Measurements from ENCODE around the gene HLCS. TPM values are rescaled to one million over a fixed set of nuclear protein-coding genes. Genes with fewer than 3 reads are reported as not detected.

The HLCS gene
- total RNA-seq, 1 donor from 2014 or later: 25.0 TPM

DNA sequence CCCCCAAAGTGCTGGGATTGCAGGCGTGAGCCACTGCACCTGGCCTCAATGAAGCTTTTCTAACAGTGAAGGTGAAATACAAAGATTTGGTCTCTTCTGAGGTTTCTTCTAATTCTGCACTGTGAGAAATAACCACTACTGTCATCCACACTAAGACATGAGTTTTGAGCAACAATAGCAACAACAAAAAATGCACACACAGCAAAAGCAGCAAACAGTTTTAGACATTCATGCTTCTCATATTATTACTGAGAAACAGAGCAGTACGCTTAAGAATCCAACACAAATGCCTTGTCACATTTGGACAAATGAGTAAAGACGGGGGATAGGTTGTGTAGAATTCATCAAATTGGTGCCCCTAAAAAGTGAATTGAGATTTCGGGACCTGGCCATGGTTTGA lies 151.2 kb downstream of the HLCS start:
- DNase-seq (ENCODE audit: low spot score): no peak
- no peak for TF ChIP-seq EZH2 (IDR thresholded peaks at IDR 0.05)
- no peak for TF ChIP-seq EZH2phosphoT487 (IDR thresholded peaks at IDR 0.05)
- TF ChIP-seq, protein P1, sequence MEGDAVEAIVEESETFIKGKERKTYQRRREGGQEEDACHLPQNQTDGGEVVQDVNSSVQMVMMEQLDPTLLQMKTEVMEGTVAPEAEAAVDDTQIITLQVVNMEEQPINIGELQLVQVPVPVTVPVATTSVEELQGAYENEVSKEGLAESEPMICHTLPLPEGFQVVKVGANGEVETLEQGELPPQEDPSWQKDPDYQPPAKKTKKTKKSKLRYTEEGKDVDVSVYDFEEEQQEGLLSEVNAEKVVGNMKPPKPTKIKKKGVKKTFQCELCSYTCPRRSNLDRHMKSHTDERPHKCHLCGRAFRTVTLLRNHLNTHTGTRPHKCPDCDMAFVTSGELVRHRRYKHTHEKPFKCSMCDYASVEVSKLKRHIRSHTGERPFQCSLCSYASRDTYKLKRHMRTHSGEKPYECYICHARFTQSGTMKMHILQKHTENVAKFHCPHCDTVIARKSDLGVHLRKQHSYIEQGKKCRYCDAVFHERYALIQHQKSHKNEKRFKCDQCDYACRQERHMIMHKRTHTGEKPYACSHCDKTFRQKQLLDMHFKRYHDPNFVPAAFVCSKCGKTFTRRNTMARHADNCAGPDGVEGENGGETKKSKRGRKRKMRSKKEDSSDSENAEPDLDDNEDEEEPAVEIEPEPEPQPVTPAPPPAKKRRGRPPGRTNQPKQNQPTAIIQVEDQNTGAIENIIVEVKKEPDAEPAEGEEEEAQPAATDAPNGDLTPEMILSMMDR (IDR thresholded peaks at IDR 0.05): no peak
- no peak overlapping the region for H2AFZ ChIP-seq (replicated peaks)
- no peaks in the 10 kb centered on the region for H3K36me3 ChIP-seq
- H3K79me2 ChIP-seq (ENCODE audit: low read depth): no peaks in the 10 kb centered on the region
- H3K9ac ChIP-seq: no peak overlapping the region
- Mint-ChIP-seq H3K4me3 (no peak overlapping the region), H3K9me3 (no peaks in the 10 kb centered on the region), H3K27me3 (ENCODE audit: insufficient read depth, low read depth) (peaks cover 4% of the 10 kb centered on the region), H3K4me1 (peaks cover 11% of the 10 kb centered on the region), H3K36me3 (no peaks in the 10 kb centered on the region), H3K27ac (peak overlapping the region; percentile 65)
- no peak overlapping the region for H3K4me3 ChIP-seq
- H4K20me1 ChIP-seq (ENCODE audit: low read depth): no peaks in the 10 kb centered on the region
- H3K27ac ChIP-seq: no peak overlapping the region
- no peaks in the 10 kb centered on the region for H3K9me3 ChIP-seq (ENCODE audit: low read depth)
- no peaks in the 10 kb centered on the region for H3K27me3 ChIP-seq
- H3F3A ChIP-seq (ENCODE audit: low read depth): peaks cover 29% of the 10 kb centered on the region
- H3K4me1 ChIP-seq: peaks cover 46% of the 10 kb centered on the region
- no peak overlapping the region for H3K4me2 ChIP-seq

DNA sequence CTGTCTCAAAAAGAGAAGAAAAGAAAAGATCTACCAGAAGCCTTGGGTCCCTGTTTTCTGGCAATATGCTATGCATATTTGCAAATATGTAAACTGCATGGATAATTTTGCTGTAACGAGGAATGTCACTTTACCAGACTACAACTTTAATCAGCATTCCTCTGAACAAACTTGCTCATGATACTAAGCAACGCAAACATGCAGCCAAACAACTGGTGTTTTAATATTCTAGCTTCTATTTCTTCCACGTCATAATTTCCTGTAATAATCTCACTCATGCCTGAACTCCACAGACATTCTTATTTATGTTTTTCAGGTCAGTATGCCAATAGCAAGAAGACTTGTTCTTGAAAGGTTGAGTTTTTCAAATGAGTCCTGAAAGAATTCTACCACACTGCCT lies 153.4 kb downstream of the HLCS start:
- Mint-ChIP-seq H3K4me1 (peaks cover 13% of the 10 kb centered on the region), H3K27ac (no peak overlapping the region), H3K27me3 (ENCODE audit: insufficient read depth, low read depth) (peaks cover 5% of the 10 kb centered on the region), H3K9me3 (no peaks in the 10 kb centered on the region), H3K36me3 (no peaks in the 10 kb centered on the region), H3K4me3 (no peak overlapping the region)
- Histone ChIP-seq H3F3A (ENCODE audit: low read depth) (peaks cover 16% of the 10 kb centered on the region), H2AFZ (replicated peaks) (no peak overlapping the region), H3K27ac (no peak overlapping the region), H3K9ac (no peak overlapping the region), H3K4me1 (peaks cover 24% of the 10 kb centered on the region), H3K4me3 (no peak overlapping the region), H3K27me3 (no peaks in the 10 kb centered on the region), H3K4me2 (no peak overlapping the region), H4K20me1 (ENCODE audit: low read depth) (no peaks in the 10 kb centered on the region), H3K9me3 (ENCODE audit: low read depth) (no peaks in the 10 kb centered on the region), H3K36me3 (no peaks in the 10 kb centered on the region), H3K79me2 (ENCODE audit: low read depth) (no peaks in the 10 kb centered on the region)
- DNase-seq (ENCODE audit: low spot score): no peak
- TF ChIP-seq, protein P1 (IDR thresholded peaks at IDR 0.05): no peak
- TF ChIP-seq EZH2phosphoT487 (IDR thresholded peaks at IDR 0.05): no peak
- no peak for TF ChIP-seq EZH2 (IDR thresholded peaks at IDR 0.05)

DNA sequence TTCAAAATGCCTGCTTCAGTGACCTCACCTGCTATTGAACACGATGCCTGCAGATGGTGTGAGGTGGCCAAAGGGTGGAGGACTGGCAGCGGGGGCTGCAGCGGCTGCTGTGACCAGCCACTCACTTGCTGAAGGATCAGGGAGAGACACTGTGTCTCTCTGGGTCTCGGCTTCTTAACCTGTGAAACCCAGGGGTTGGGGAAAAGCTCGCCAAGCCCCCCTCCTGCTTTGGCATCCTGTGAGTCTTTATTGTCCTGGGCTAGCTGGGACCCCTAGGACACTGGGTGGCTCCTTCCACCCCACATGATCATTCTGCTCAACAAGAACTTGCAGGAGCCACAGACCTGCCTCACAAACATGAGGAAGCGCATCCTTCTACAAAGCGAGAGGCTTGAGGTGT lies 154.7 kb downstream of the HLCS start:
- no peak overlapping the region for H3K27ac ChIP-seq
- Mint-ChIP-seq H3K27me3 (ENCODE audit: insufficient read depth, low read depth) (peaks cover 5% of the 10 kb centered on the region), H3K9me3 (peaks cover 3% of the 10 kb centered on the region), H3K36me3 (no peaks in the 10 kb centered on the region), H3K27ac (no peak overlapping the region), H3K4me3 (no peak overlapping the region), H3K4me1 (peaks cover 19% of the 10 kb centered on the region)
- H3K4me2 ChIP-seq: no peak overlapping the region
- H3F3A ChIP-seq (ENCODE audit: low read depth): peaks cover 3% of the 10 kb centered on the region
- peaks cover 11% of the 10 kb centered on the region for H3K4me1 ChIP-seq
- no peak for TF ChIP-seq EZH2phosphoT487 (IDR thresholded peaks at IDR 0.05)
- TF ChIP-seq, protein P1 (IDR thresholded peaks at IDR 0.05): no peak
- no peak for TF ChIP-seq EZH2 (IDR thresholded peaks at IDR 0.05)
- H3K9me3 ChIP-seq (ENCODE audit: low read depth): no peaks in the 10 kb centered on the region
- no peak overlapping the region for H3K9ac ChIP-seq
- DNase-seq (ENCODE audit: low spot score): no peak
- no peak overlapping the region for H3K4me3 ChIP-seq
- H2AFZ ChIP-seq (replicated peaks): no peak overlapping the region
- H4K20me1 ChIP-seq (ENCODE audit: low read depth): no peaks in the 10 kb centered on the region
- no peaks in the 10 kb centered on the region for H3K79me2 ChIP-seq (ENCODE audit: low read depth)
- H3K27me3 ChIP-seq: no peaks in the 10 kb centered on the region
- no peaks in the 10 kb centered on the region for H3K36me3 ChIP-seq
